ENCODE results near the gene DHX36. TPM values are rescaled to one million over a fixed set of nuclear protein-coding genes. Genes with fewer than 3 reads are reported as not detected.

The DHX36 gene
- total RNA-seq, 1 donor from 2014 or later = 52.3 TPM

DNA sequence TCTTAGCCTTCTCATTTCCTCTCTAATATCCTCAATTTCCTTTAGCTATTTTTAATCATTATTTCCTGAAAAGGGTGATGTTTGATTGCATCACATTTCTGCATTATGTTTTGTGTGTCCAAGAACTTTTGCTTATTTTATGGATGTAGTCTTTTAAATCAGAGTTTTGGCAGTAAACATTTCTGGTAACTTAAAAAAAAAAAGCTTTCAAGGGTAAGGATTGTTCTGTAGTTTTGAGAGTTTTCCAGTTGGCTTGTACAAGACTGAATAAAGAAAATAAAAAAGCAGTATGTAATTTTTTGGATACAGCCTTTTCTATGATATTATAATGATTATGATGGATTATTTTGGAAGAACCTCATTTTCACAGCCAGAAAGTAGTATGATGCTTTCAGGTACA is 99.4 kb downstream of the DHX36 start:
- TF ChIP-seq POLR2A (IDR thresholded peaks at IDR 0.05) = no peak
- TF ChIP-seq, protein P1, sequence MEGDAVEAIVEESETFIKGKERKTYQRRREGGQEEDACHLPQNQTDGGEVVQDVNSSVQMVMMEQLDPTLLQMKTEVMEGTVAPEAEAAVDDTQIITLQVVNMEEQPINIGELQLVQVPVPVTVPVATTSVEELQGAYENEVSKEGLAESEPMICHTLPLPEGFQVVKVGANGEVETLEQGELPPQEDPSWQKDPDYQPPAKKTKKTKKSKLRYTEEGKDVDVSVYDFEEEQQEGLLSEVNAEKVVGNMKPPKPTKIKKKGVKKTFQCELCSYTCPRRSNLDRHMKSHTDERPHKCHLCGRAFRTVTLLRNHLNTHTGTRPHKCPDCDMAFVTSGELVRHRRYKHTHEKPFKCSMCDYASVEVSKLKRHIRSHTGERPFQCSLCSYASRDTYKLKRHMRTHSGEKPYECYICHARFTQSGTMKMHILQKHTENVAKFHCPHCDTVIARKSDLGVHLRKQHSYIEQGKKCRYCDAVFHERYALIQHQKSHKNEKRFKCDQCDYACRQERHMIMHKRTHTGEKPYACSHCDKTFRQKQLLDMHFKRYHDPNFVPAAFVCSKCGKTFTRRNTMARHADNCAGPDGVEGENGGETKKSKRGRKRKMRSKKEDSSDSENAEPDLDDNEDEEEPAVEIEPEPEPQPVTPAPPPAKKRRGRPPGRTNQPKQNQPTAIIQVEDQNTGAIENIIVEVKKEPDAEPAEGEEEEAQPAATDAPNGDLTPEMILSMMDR (IDR thresholded peaks at IDR 0.05) = no peak
- TF ChIP-seq POLR2AphosphoS5 (IDR thresholded peaks at IDR 0.05; ENCODE audit: insufficient read depth in 1 of 2, low read depth in 1 of 2) = no peak
- Histone ChIP-seq H3K4me3 (no peak overlapping the region), H3K4me1 (peaks cover 21% of the 10 kb centered on the region), H3K27me3 (no peaks in the 10 kb centered on the region), H3K9me3 (no peaks in the 10 kb centered on the region), H3K27ac (no peak overlapping the region), H3K36me3 (no peaks in the 10 kb centered on the region)
- intact Hi-C loops (cut with DNase I) = no loop called here
- DNase-seq (ENCODE audit: extremely low spot score in 2 of 2) = no peak

DNA sequence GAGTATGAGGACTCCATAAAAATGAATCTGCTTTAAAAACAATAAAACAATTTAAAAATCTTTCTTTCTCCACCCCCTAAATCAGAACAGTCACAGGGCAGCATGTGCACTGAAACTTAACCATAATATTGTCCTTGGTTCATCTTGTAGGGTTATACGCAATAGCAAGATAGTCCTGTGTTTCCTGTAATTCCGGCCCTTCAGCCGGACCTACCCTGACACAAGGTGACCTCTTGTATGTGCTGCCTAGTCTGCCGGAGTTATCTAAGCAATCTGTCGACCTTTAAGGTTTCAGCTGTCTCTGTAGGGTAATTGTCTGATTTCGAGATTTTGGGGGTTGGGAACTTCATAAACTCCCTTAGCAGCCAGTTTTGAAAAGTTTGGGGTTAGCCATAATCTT is 99.9 kb downstream of the DHX36 start:
- Histone ChIP-seq H3K36me3 (no peaks in the 10 kb centered on the region), H3K4me3 (no peak overlapping the region), H3K27ac (no peak overlapping the region), H3K4me1 (peaks cover 21% of the 10 kb centered on the region), H3K27me3 (no peaks in the 10 kb centered on the region), H3K9me3 (no peaks in the 10 kb centered on the region)
- DNase-seq (ENCODE audit: extremely low spot score in 2 of 2) = no peak
- intact Hi-C loops (cut with DNase I) = no loop called here
- TF ChIP-seq POLR2A (IDR thresholded peaks at IDR 0.05) = no peak

GRCh38 chr3:154223519-154223918 is 100.8 kb downstream of the DHX36 start:
- no peak overlapping the region for H3K27ac ChIP-seq
- no peak for TF ChIP-seq POLR2AphosphoS5 (IDR thresholded peaks at IDR 0.05; ENCODE audit: insufficient read depth in 1 of 2, low read depth in 1 of 2)
- TF ChIP-seq, protein P1 (IDR thresholded peaks at IDR 0.05) = no peak
- no peak for TF ChIP-seq POLR2A (IDR thresholded peaks at IDR 0.05)
- H3K27me3 ChIP-seq = no peaks in the 10 kb centered on the region
- H3K4me3 ChIP-seq = no peak overlapping the region
- intact Hi-C loops (cut with DNase I) = no loop called here
- no peaks in the 10 kb centered on the region for H3K9me3 ChIP-seq
- H3K4me1 ChIP-seq = peaks cover 19% of the 10 kb centered on the region
- H3K36me3 ChIP-seq = no peaks in the 10 kb centered on the region
- DNase-seq (ENCODE audit: extremely low spot score in 2 of 2) = no peak

Small RNA genes within 50 kb of the gene (small RNA-seq; reads per million reads assigned to genes)
- not detected for gene RF01210

Other genes starting within 250 kb of the DHX36 start
- gene ARHGEF26, start 203.1 kb downstream of the DHX36 start, total RNA-seq = 29.2 TPM
- not detected for gene GPR149, start 105.7 kb upstream of the DHX36 start, total RNA-seq

All from vagina (tissue), 2 donors.